A549 (cell line): ENCODE results near the gene COG5.

Source experiments
- CBX8 ChIP-seq: fragments of 200-600 bp; sonication (generic); IDR thresholded peaks from 2 replicates; pipeline ENCODE4 v1.6.1; 2016
- CTCF ChIP-seq: fragments of >200 bp; sonication (Bioruptor Twin); formaldehyde crosslinking; IDR thresholded peaks from 3 replicates; pipeline ENCODE4 v1.5.1; 2016
- ESRRA ChIP-seq: fragments of 150-350 bp; IDR thresholded peaks from 2 replicates; pipeline ENCODE4 v1.6.1; 2014; ENCODE audit warnings: mild to moderate bottlenecking, low read length, borderline replicate concordance
- HOXB5 ChIP-seq: fragments of 250-450 bp; sonication (Bioruptor Pico); IDR thresholded peaks from 2 replicates; pipeline ENCODE4 v1.5.0; 2020; ENCODE audit warnings: mild to moderate bottlenecking, moderate library complexity
- KDM1A ChIP-seq: fragments of 200-600 bp; sonication (generic); IDR thresholded peaks from 2 replicates; pipeline ENCODE4 v1.6.1; 2016; ENCODE audit warnings: low read depth, mild to moderate bottlenecking
- NR3C1 ChIP-seq: fragments of >200 bp; sonication (Bioruptor Twin); formaldehyde crosslinking; IDR thresholded peaks from 3 replicates; pipeline ENCODE4 v1.6.1; 2017
- RAD21 ChIP-seq, 2 experiments: fragments of >200 bp in 1 of 2; sonication (Bioruptor Twin) in 1 of 2; formaldehyde crosslinking in 1 of 2; IDR thresholded peaks in 1 of 2; conservative IDR thresholded peaks in 1 of 2; 2 replicates in 1 of 2; 3 replicates in 1 of 2; pipeline ENCODE4 v1.6.1; 2012 to 2018; ENCODE audit warnings: inconsistent platforms in 1 of 2
- RCOR1 ChIP-seq: fragments of 150-350 bp; IDR thresholded peaks from 2 replicates; pipeline ENCODE4 v1.6.1; 2014; ENCODE audit warnings: antibody characterized with exemption, low read length, low read depth
- TF ChIP-seq, protein P1 (sequence below): IDR thresholded peaks from 2 replicates; pipeline ENCODE4 v1.6.1; 2012
- TF ChIP-seq, protein P2 (sequence below): fragments of 450-650 bp; IDR thresholded peaks from 2 replicates; pipeline ENCODE4 v1.6.1; 2014; ENCODE audit warnings: antibody characterized with exemption
- TF ChIP-seq, protein P3 (sequence below): fragments of >200 bp; sonication (Bioruptor Twin); formaldehyde crosslinking; IDR thresholded peaks from 3 replicates; pipeline ENCODE4 v1.6.1; 2016

GRCh38 chr7:107171496-107171895, 392.2 kb downstream of the COG5 start:
- TF ChIP-seq, protein P1, sequence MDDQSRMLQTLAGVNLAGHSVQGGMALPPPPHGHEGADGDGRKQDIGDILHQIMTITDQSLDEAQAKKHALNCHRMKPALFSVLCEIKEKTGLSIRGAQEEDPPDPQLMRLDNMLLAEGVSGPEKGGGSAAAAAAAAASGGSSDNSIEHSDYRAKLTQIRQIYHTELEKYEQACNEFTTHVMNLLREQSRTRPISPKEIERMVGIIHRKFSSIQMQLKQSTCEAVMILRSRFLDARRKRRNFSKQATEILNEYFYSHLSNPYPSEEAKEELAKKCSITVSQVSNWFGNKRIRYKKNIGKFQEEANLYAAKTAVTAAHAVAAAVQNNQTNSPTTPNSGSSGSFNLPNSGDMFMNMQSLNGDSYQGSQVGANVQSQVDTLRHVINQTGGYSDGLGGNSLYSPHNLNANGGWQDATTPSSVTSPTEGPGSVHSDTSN, result no peak
- TF ChIP-seq CTCF, result no peak
- TF ChIP-seq, protein P2, sequence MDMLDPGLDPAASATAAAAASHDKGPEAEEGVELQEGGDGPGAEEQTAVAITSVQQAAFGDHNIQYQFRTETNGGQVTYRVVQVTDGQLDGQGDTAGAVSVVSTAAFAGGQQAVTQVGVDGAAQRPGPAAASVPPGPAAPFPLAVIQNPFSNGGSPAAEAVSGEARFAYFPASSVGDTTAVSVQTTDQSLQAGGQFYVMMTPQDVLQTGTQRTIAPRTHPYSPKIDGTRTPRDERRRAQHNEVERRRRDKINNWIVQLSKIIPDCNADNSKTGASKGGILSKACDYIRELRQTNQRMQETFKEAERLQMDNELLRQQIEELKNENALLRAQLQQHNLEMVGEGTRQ, result no peak
- TF ChIP-seq HOXB5 (CRISPR knock-in tag), result no peak
- no peak for TF ChIP-seq RAD21 (conservative IDR thresholded peaks at IDR 0.05 in 1 of 2, IDR thresholded peaks at IDR 0.05 in 1 of 2)
- TF ChIP-seq KDM1A, result no peak
- TF ChIP-seq, protein P3, sequence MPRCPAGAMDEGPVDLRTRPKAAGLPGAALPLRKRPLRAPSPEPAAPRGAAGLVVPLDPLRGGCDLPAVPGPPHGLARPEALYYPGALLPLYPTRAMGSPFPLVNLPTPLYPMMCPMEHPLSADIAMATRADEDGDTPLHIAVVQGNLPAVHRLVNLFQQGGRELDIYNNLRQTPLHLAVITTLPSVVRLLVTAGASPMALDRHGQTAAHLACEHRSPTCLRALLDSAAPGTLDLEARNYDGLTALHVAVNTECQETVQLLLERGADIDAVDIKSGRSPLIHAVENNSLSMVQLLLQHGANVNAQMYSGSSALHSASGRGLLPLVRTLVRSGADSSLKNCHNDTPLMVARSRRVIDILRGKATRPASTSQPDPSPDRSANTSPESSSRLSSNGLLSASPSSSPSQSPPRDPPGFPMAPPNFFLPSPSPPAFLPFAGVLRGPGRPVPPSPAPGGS, result no peak
- no peak for TF ChIP-seq NR3C1
- no peak for TF ChIP-seq CBX8
- no peak for TF ChIP-seq ESRRA
- no peak for TF ChIP-seq RCOR1
